ENCODE data around the gene PCDHGC4. TPM values are rescaled to one million over a fixed set of nuclear protein-coding genes. Genes with fewer than 3 reads are reported as not detected.

The PCDHGC4 gene
- total and polyA plus RNA-seq, 2 of the 13 experiments (the other 11 are each of a cell fraction or from before 2014, with no cell fraction given): 0.07 TPM; not detected in 1

DNA sequence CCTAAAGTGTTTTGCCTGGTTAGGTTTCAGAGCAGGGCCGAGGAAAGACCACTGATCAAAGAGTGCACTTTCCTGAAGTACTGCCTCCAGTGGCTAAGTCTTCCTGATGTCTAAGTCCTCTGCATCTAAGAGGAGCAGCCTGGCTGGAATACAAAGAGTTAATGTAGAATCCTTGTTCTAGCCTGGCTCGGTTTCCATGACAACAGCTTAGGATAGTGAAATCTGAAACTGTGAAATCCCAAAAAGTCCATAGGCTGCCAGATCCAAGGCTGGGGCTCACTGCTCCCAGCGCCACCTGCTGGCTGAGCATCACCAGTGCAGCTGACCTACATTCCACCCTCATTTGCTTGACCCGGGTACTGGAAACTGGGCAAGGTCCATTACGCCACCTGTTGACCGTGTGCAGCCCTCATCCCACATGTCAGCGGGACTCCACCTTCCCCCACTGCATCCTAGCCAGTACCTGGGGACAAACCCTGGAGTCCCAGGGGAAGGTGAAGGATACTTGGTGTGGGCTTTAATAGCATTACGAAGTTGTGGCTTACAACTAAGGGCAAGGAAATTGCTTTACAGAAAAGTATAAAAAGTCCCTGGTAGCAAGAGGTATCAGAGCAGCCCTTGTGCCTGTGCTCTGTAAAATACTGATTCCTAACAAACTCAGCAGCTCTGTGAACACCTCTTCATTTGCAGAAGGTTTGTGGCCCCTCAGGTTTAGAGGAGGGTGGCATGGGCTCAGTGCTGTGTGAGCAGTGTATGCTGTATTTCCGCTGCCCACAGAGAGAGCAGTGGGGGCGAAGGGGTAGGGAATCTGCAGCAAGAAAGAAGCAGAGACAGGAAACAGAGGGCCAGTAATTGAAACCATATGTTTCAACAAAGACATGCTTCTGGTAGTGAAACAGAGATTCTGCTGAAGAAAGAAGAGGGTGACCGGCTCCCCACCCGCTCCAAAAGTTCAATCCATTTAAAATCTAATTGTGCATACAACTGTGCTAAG, 40.1 kb downstream of the PCDHGC4 start (continued):
- TF ChIP-seq, protein P1, sequence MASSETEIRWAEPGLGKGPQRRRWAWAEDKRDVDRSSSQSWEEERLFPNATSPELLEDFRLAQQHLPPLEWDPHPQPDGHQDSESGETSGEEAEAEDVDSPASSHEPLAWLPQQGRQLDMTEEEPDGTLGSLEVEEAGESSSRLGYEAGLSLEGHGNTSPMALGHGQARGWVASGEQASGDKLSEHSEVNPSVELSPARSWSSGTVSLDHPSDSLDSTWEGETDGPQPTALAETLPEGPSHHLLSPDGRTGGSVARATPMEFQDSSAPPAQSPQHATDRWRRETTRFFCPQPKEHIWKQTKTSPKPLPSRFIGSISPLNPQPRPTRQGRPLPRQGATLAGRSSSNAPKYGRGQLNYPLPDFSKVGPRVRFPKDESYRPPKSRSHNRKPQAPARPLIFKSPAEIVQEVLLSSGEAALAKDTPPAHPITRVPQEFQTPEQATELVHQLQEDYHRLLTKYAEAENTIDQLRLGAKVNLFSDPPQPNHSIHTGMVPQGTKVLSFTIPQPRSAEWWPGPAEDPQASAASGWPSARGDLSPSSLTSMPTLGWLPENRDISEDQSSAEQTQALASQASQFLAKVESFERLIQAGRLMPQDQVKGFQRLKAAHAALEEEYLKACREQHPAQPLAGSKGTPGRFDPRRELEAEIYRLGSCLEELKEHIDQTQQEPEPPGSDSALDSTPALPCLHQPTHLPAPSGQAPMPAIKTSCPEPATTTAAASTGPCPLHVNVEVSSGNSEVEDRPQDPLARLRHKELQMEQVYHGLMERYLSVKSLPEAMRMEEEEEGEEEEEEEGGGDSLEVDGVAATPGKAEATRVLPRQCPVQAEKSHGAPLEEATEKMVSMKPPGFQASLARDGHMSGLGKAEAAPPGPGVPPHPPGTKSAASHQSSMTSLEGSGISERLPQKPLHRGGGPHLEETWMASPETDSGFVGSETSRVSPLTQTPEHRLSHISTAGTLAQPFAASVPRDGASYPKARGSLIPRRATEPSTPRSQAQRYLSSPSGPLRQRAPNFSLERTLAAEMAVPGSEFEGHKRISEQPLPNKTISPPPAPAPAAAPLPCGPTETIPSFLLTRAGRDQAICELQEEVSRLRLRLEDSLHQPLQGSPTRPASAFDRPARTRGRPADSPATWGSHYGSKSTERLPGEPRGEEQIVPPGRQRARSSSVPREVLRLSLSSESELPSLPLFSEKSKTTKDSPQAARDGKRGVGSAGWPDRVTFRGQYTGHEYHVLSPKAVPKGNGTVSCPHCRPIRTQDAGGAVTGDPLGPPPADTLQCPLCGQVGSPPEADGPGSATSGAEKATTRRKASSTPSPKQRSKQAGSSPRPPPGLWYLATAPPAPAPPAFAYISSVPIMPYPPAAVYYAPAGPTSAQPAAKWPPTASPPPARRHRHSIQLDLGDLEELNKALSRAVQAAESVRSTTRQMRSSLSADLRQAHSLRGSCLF (CRISPR knock-in tag; IDR thresholded peaks at IDR 0.05; ENCODE audit: borderline replicate concordance): no peak
- TF ChIP-seq SATB2 (CRISPR knock-in tag; IDR thresholded peaks at IDR 0.05) (no peak), TEAD2 (CRISPR knock-in tag; IDR thresholded peaks at IDR 0.05) (no peak), KLF12 (CRISPR knock-in tag; IDR thresholded peaks at IDR 0.05; ENCODE audit: borderline replicate concordance) (no peak), MBD4 (IDR thresholded peaks at IDR 0.05; ENCODE audit: borderline replicate concordance, low read length) (no peak), ZNF790 (CRISPR knock-in tag; IDR thresholded peaks at IDR 0.05; ENCODE audit: borderline replicate concordance) (no peak), ZNF883 (CRISPR knock-in tag; IDR thresholded peaks at IDR 0.05; ENCODE audit: not compliant biosample characterization) (no peak), TOPORS (CRISPR knock-in tag; IDR thresholded peaks at IDR 0.05) (no peak)
- TF ChIP-seq, protein P2, sequence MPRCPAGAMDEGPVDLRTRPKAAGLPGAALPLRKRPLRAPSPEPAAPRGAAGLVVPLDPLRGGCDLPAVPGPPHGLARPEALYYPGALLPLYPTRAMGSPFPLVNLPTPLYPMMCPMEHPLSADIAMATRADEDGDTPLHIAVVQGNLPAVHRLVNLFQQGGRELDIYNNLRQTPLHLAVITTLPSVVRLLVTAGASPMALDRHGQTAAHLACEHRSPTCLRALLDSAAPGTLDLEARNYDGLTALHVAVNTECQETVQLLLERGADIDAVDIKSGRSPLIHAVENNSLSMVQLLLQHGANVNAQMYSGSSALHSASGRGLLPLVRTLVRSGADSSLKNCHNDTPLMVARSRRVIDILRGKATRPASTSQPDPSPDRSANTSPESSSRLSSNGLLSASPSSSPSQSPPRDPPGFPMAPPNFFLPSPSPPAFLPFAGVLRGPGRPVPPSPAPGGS (CRISPR knock-in tag; IDR thresholded peaks at IDR 0.05): no peak
- TF ChIP-seq, protein P3, sequence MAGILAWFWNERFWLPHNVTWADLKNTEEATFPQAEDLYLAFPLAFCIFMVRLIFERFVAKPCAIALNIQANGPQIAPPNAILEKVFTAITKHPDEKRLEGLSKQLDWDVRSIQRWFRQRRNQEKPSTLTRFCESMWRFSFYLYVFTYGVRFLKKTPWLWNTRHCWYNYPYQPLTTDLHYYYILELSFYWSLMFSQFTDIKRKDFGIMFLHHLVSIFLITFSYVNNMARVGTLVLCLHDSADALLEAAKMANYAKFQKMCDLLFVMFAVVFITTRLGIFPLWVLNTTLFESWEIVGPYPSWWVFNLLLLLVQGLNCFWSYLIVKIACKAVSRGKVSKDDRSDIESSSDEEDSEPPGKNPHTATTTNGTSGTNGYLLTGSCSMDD (CRISPR knock-in tag; IDR thresholded peaks at IDR 0.05): no peak
- TF ChIP-seq, protein P4, sequence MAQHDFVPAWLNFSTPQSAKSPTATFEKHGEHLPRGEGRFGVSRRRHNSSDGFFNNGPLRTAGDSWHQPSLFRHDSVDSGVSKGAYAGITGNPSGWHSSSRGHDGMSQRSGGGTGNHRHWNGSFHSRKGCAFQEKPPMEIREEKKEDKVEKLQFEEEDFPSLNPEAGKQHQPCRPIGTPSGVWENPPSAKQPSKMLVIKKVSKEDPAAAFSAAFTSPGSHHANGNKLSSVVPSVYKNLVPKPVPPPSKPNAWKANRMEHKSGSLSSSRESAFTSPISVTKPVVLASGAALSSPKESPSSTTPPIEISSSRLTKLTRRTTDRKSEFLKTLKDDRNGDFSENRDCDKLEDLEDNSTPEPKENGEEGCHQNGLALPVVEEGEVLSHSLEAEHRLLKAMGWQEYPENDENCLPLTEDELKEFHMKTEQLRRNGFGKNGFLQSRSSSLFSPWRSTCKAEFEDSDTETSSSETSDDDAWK (CRISPR knock-in tag; IDR thresholded peaks at IDR 0.05): no peak
- TF ChIP-seq, protein P5, sequence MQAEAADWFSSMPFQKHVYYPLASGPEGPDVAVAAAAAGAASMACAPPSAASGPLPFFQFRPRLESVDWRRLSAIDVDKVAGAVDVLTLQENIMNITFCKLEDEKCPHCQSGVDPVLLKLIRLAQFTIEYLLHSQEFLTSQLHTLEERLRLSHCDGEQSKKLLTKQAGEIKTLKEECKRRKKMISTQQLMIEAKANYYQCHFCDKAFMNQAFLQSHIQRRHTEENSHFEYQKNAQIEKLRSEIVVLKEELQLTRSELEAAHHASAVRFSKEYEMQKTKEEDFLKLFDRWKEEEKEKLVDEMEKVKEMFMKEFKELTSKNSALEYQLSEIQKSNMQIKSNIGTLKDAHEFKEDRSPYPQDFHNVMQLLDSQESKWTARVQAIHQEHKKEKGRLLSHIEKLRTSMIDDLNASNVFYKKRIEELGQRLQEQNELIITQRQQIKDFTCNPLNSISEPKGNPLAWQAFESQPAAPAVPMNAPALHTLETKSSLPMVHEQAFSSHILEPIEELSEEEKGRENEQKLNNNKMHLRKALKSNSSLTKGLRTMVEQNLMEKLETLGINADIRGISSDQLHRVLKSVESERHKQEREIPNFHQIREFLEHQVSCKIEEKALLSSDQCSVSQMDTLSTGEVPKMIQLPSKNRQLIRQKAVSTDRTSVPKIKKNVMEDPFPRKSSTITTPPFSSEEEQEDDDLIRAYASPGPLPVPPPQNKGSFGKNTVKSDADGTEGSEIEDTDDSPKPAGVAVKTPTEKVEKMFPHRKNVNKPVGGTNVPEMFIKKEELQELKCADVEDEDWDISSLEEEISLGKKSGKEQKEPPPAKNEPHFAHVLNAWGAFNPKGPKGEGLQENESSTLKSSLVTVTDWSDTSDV (CRISPR knock-in tag; IDR thresholded peaks at IDR 0.05): no peak

Measured in HepG2 (cell line).